Femur (tissue), 1 donor: ENCODE data around the gene RNLS.
"Not testable (repeated sequence)": the region's sequence is repeated elsewhere in the genome, so short reads cannot be mapped to it uniquely, and the experiment has no call there.

Source experiments
- DNase-seq: peaks from one replicate; pipeline ENCODE4 v3.0.0-alpha.2; 2017

The RNLS gene

DNA sequence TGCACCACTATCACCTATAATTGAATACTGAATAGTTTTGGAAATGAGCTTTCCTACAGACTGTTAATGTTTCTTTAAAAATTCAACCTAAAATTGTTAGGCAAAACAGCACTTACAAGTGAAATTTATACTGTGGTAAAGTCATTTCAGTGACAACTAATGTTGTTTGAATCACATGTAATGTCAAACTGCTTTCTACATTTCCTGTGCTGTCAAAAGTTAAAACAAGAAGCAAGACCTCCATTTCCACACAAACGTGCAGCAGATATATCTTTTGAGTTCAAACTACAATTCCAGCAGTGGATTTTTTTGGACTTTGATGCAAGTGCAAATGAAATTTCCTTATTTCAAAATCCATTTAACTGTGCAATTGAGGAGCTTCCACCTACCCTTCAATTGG, 199.8 kb downstream of the RNLS start:
- DNase-seq, result no peak

DNA sequence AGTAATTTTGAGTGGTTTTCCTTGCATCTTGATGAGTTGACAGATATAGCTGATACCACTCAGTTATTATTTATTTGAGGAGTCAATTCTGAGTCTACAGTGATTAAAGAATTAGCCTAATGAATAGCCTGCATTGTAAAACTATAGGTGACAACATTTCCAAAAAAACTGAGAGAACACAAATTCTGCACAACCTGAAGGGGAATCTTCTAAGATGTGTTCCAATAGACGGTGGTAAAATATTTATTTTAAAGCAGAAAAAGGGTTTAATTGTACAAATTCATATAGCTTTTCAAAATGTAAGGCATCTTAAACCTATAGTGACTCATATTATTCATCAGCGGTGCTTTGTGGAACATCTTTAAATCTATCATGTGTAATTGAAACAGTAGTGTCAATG, 200.4 kb downstream of the RNLS start:
- DNase-seq, result no peak

DNA sequence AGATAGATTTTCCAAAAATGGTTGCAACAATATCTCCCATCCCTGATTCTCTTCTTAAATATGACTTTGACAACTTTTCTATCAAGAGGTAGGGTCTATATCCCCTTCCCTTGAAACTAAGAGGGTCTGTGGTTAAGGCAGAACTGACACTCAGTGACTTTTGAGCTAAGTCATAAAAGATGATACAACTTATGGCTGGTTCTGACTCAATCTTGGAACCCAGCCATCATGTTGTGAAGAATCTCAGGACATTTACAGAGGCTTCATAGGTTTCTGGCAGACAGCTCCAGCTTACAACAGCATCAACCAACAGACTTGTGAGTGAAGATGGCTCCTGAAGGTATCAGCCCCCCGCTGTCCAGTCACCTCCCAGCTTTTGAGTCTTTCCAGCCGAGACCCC, 203.5 kb downstream of the RNLS start:
- DNase-seq, result no peak

DNA sequence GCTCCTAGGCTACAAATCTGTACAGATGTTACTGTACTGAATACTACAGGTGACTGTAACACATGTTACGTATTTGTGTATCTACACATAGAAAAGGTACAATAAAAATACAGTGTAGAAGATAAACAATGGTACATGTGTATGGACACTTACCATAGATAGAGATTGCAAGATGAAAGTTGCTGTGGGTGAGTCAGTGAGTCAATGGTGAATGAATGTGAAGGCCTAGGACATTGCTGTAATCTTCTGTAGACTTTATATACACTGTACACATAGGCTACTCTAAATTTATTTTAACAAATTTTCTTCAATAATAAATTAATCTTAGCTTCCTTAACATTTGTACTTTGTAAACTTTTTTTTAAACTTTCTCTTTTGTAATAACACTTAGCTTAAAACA, 205.6 kb downstream of the RNLS start:
- no peak for DNase-seq

DNA sequence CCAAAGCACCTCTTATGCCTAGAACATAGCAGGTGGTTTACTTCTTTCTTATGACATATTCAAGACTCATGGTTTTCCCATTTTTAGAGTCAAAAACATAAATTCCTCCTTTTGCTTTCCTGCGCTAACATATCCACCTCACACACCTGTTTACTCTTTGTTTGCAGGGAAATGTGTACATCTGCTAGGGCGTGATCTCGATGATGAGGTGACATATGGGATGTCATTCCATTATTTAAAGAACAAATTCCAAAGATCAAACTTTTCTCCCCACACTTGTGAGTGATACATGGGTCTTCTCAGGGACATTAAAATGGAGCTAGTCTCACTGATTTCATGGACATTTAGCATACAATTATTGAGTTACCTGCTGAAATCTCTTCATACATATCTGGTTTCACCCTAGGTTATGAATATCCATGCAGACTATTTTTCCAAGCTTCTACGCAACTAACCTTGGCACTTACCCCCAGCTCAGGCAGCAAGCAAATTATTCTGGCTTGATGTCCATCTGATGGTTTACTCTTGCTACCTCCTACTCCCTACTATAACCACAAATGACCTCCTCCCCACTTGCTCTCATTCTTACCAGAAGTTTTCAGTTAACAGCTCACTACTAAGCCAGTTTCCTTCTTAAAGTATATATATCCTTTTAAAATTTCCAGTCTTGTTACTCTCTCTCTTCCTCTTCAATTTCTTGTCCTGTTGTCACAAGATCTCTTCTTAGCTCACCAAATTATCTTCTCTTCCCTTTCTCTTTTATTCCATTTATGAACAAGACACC, 208.5 kb downstream of the RNLS start:
- no peak for DNase-seq

DNA sequence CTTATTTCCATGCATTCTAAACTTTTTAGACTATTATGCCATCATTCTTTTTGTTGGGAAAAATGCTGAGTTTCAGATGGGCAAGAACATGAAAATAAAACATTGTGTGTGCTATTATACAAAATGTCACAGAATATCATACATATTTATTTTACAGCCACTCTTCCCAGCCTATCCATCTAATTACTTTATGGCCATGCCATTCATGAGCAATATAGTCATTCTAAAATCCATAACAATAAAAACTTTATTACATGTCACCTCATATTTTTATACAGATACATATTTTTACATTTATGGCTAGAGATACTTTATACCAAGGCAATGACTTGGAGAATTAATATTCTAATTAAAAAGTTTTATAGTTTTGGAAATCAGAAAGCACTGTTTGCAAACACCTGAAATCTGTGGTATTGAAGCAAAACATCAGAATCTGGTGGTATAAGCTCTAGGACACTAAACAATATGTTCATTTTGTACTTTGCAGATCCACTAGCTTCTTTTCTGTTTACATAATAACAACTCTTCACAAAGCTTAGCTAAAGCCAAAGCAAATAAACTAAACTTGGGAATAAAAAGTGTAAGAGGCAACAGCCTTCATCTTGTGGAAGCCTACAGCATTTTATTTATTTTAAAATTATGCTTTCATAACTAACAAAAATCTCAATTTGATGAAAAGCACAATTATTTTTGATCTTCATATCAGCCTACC, 210.1 kb downstream of the RNLS start:
- no peak for DNase-seq

DNA sequence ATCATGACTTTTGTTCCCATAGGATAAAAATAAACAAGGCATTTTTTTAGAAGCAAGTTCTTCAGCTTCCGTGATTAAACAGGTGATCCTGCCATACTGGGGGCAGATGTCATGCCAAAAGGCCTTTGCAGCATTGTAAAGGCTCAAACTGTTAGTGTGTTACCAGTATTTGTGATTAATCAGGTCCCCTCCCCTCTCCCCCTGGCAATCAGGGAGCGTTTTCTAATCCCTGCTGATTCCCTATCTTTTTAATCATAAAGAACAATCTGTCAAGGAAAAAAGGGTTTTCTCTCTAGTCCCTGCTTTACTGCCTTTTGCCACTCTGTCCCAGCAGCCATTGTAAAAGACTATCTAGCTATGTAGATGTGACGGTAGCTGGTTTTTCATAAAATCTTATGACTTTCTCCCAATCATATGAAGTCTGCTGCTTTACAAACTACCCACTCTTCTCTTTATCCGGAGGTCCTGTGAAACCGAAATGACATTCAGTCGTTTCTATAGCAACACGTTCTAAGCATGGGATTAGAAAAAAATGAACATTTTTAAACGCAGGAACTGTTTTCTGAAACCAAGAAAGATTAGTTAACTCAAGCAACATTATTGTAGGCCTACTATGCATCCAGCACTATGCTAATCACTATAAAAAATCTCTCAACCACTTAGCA, 210.9 kb downstream of the RNLS start:
- DNase-seq, result no peak

DNA sequence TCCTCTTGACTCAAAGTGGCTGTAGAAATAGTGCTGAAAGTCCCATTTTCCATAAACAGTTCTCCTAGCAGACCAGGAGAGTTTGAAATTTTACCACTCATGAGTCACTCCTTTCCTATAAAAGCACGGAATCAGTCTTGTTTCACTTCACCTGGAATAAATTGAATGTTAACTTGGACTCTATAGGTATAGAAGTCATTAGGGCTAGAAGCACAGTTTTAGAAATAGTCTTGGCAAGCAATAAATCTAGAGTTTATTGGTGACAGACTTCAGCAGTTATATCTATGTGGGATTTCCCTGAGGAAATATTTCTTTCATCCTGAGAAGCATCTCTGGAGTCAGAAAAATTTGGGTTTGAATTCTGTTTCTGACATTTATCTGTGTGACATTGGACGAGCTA, 212.4 kb downstream of the RNLS start:
- DNase-seq, result no peak

DNA sequence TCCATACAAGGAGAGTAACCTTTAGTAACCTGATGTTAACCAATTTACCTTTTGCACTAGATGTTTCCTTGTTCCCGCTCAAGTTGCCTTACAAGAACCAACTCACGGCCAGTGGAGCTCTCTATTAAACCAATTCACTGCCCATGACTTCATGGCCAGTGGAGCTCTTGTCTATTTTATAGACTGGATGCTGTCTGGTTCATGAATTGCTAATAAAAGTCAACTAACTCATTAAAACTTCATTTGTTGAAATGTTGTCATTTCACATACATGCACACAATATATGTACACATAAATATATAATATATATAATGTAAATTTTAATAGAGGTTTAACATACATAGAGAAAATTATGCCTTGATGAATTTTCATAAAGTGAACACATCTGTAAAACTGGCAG, 216.3 kb downstream of the RNLS start:
- DNase-seq, result no peak

DNA sequence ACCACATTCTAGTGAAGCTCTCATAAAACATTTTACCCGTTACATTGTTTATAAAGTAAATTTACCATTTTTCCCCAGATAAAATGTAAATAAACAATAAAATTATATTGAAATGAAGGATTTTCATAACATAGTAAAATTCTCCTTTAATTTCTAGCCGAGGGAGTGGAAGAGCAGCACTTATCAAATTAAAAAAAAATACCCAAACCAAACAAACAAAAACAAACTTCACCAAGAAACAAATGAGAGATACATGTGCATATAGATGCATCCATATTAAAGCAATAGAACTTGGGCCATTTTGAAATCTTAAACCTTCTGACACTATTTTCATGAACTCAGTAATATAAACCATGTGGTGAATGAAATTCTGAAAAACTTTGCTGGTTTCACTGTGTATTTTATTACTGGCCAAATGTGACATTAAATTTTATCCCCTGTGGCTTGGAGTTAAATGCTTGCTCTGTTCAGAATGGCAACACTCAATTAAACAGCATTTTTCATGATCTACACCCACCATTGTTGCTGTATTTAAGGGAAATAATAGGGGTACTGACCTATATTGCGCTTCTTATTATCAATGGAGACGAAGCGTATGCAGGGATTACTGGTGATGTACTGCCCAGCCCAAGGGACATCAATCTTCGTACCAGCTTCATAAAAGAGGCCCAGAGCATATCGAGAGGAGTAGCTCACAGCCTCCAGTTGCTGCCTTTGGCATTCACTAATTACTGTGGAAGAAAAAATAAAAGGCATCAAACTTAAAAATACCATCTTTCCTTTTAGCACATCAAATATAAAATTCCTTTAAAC, 220.9 kb downstream of the RNLS start:
- DNase-seq, result no peak

DNA sequence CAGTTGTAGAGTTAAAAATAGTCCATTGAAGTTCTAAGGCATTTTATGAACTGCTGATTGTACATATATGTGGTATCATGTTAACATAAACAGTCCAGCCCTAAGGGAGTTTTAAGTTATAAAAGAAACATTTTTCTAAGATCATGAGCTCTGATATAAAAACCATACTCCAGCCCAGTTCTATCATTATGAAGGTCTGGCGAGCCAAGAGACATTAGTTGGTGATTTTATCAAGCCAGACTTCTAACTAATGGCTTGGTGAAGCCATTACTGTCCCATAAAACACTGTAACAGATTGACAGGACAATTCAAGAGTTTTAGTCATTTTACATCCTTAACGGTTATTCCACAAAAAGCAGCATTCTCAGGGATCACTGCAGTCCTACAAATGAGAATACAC, 221.6 kb downstream of the RNLS start:
- no peak for DNase-seq

DNA sequence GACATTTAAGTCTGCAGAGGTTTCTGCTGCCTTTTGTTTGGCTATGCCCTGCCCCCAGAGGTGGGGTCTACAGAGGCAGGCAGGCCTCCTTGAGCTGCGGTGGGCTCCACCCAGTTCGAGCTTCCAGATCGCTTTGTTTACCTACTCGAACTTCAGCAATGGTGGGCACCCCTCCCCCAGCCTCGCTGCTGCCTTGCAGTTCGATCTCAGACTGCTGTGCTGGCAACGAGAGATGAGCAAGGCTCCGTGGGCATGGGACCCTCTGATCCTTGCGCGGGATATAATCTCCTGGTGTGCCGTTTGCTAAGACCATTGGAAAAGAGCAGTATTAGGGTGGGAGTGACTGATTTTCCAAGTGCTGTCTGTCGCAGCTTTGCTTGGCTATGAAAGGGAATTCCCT, 227.4 kb downstream of the RNLS start:
- not testable (repeated sequence) for DNase-seq

DNA sequence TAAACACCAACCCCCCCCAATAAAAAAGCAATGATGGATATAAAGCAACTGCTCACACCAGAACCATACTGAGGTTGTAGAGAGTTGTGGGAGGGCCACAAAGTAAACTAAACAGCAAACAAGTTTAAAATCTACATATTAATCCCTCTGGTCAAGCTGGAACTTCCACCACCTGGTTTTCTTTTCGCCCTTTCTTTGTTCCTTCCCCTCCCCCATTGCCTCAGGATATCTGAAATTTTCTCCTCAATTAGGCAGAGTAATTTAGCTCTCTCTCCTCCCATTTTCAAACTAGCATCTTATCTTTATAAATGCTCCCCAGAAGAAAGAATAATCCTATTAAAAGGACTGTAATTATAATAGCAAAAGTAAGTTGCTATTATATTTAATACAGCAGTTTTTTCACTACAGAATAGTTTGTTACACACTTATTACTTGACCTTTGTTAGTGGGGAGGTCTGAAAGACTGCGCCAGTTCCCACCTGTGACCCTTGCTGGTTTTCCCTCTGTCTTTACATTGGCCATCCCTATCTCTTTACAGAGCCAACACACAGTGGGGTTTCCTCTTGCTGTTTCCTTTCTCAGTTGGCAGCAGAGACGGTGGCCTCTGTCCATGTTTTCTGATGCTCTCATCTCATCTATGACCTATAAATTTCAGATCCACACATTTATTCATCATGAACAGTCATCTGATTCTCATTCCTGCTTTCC, 235.4 kb downstream of the RNLS start:
- DNase-seq, result no peak

DNA sequence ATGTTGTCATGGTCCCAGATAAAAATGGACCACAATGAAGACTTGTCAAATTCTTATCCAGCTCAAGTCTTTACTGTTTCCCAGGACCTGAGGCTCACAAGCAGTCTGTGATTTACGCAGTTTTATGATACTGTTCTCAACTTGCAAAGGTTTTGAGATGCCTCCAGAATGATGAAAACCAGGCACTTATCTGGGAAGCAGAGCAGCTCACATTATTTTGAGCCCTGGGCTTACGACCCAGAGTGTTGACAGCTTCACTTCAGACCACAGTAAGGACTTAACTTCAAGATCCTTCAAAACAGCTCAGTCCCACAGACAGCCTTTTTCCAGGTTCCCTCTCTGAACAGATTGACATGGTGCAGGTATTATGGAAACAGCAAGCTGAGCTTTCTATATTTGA, 236.1 kb downstream of the RNLS start:
- no peak for DNase-seq

DNA sequence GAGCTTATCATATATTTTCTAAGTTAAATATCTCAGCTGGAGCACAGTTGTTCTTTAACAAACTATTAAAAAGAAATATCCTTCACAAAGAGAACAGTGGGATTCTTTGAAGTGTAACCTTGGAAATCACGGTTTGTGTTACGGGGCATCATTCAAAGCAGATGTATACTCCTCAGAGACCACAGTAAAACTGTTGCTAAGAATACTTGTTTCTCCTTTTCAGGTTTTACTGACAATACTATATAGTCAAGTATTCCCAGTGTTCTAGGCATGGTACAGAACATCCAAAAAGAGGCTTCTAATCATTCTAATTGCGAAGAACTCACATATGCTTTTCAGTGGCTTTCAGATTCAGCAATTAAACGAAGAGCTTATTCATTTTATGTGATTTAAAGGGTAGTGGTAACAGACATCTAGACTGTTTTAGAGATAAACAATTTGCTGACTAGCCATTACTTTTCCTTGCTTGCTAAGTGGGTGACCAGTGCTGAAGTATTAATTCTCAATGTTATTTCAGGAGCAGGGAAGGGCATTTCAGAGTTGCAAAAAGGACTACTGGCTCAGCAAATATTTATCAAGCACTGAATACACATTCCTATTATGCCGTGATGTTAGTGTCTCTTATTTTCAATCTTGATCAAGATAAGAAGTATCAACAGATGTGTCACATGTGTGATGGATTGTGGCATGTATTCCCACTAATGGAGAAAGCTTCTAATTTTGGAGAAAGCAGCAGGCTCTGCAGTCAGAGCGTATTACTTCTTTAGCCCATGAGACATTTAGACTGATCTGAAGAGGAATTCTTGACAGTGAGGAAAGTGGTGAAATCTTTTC, 236.8 kb downstream of the RNLS start:
- no peak for DNase-seq

DNA sequence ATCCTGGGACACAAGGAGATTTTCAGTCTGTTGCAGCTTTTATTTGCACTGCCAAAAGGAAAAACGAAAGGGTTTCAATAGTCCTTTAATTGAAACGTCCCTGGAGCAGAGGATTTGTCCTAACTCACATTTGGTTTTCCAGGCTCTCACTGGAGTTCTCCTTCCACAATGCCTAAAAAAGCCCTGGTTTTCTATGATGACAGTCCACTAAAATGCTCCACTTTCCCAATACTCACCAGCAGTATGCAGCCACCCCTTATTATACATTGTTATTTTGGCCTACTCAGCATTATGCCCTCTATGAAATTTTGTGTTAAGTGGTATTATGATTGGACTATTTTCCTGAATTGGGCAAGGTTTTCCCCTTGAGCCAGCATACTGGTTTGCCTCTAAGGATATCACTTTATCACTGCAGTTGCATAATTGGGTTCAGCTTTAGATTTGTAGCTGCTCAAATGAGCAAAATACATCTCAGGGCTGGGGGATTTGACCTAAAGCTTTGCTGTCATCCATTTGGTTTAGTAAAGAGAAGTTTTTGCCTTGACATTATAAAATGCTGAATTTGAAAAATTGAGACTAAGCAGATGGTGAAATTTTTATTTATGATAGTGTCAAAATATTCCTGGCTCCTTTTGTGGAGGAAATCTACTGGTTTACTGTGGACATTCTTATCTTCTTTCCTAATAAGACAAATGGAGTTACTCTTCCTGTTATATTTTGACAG, 239.2 kb downstream of the RNLS start:
- no peak for DNase-seq

DNA sequence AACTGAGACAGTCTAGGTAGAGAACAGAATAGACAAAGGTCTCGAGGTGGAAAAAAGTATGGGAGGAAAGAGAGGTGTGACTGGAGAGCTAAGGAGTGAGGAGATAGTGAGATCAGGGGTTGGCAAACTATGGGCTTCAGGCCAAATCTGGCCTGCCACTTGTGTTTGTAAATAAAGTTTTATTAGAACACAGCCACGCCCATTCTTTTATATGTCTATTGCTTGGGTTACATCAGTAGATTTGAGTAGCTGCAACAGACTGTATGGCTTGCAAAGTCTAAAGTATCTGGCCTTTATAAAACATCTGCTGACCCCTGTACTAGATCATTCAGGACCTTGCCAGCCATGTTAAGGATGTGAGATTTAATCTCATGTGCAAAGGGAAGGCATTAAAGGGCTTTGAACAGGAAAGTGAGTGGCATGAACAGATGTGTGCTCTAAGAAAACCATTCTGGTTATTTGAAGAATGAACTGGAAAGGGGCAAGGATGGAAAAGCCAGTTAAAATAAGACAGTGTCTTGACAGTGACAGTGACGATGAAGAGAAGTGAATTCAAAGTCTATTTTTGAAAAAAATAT, 240.3 kb downstream of the RNLS start:
- DNase-seq, result no peak

DNA sequence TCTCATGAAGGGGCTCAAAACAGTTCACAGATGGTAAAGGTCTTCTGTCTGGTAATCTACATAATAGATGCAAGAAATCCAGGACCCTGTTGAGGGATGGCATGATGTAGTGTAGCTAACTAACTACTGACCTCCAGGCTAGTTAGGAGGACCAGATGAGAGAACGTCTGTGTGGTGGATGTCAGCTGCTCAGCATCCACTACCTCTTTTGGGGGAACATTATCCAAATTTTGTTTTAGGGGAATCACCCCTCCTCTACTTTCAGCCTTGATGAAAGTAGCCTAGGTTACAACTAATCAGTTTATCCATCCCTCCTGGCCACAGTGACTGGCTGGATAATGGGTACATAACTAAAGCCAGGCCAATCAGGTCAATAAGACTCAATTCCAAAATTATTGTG, 246.0 kb downstream of the RNLS start:
- DNase-seq, result no peak

DNA sequence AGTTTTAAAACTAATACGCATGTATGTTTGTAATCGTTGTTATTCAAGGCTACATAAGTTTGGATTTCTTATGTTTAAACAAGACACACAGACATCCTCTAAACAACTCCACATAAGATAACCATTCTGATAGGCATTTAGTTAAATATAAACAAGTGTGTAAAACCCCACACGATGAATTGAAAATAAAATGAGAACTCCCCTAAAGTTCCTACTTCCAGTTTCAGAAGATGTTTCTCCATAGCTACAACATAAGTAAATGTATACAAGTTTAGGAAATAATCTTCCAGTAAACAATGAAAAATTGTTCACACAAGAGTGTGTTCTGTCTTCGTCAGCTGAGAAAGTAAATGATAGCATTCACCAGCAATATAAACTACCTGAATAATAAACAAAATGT, 246.8 kb downstream of the RNLS start:
- DNase-seq, result no peak

DNA sequence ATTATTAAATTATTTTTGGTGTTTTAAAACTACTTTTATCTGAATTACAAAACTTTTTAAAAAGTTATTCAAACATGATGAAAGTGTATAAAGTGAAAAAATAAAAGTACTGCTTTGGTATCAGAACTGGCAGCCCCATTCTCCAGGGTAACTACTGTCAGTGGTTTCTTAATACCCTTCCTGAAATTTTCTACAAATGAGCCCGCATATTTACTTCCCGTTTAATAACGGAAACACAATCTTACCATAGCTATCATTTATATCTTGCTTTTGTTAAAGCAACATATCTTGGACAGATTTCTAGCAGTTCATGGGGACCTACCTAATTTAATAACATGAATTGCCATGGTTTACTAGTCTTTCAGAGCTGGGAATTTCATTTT, 249.9 kb downstream of the RNLS start:
- DNase-seq, result no peak
